Neural cell (in vitro differentiated cells): ENCODE measurements around the gene ZBTB7C.

Source experiments
- CTCF ChIP-seq: fragments of 450-650 bp; IDR thresholded peaks from 2 replicates; pipeline ENCODE4 v1.5.1; 2014; ENCODE audit warnings: antibody characterized with exemption, mild to moderate bottlenecking, moderate library complexity; ENCODE audit not compliant: poor library complexity, severe bottlenecking
- EZH2 ChIP-seq: fragments of 200-600, 300-800 bp; shearing (Covaris generic), sonication (generic); IDR thresholded peaks from 2 replicates; pipeline ENCODE4 v1.6.1; 2014; ENCODE audit warnings: antibody characterized with exemption, low read length, borderline replicate concordance, mild to moderate bottlenecking; ENCODE audit not compliant: insufficient read depth, poor library complexity, severe bottlenecking
- REST ChIP-seq: IDR thresholded peaks from 2 replicates; pipeline ENCODE4 v1.6.1; 2012; ENCODE audit warnings: borderline replicate concordance
- TAF1 ChIP-seq: IDR thresholded peaks from 2 replicates; pipeline ENCODE4 v1.6.1; 2012; ENCODE audit warnings: low read depth

GRCh38 chr18:48136827-48137373, 272.3 kb downstream of the ZBTB7C start:
- TF ChIP-seq CTCF (no peak), REST (no peak), EZH2 (no peak), TAF1 (no peak)
